NCI-H2196 treated with DMSO at 0.1 percent for 48 hours (cell line): Measurements from ENCODE around the gene FGB.

ENCODE experiments used
- DNase-seq: peaks from one replicate; lab custom pipeline; 2025; ENCODE audit not compliant: unreplicated experiment; lab: John Stamatoyannopoulos, UW

The FGB gene

DNA sequence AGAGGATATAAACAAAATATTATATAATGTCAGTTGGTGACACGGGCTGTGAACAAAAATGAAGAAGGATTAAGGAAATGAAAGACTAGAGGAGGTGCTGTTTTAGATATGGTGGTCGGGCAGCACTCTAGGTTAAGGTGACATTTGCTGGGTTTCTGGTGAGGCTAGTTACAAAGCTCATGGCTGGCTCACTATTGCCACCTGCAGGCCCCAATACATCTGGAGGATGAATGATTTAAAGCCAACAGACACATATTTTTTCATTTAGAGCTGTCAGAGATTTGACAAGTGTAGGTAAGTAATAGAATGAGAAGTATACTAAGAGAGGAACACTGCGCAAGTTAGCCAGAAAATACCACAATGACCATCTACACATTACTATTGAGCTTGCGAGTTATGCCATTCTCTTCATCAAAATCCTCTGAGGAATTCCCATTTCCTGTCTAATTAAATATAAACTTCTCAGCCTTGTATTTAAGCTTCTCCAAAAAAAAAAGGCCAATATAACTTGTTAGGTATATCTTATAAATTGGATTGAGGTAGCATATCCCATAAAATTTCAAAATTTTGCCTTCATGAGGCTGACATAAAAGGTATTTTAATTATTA, 56.0 kb downstream of the FGB start:
- DNase-seq: no peak

GRCh38 chr4:154620111-154620510, 57.3 kb downstream of the FGB start:
- DNase-seq: no peak
